Neural crest cell (in vitro differentiated cells): ENCODE data around the gene FRMD6. TPM values are rescaled to one million over a fixed set of nuclear protein-coding genes. Genes with fewer than 3 reads are reported as not detected.
A peak's percentile ranks its signal among the peaks of the same experiment; 100 is the strongest.

Experiments used
- DNase-seq: peaks from one replicate; pipeline ENCODE4 v3.0.0; 2021; ENCODE audit warnings: low read depth, mixed read lengths, low spot score
- H3K27ac Mint-ChIP-seq: one replicate; pipeline ENCODE4 v1.8.0; 2021; ENCODE audit warnings: mild to moderate bottlenecking, mixed read lengths; ENCODE audit not compliant: unreplicated experiment
- H3K27me3 Mint-ChIP-seq: 2 replicates; pipeline ENCODE4 v1.8.0; 2021; ENCODE audit warnings: low read depth, mild to moderate bottlenecking, mixed read lengths
- H3K36me3 Mint-ChIP-seq: 2 replicates; pipeline ENCODE4 v1.8.0; 2021; ENCODE audit warnings: low read depth, mild to moderate bottlenecking, mixed read lengths
- H3K4me1 Mint-ChIP-seq: 2 replicates; pipeline ENCODE4 v1.8.0; 2021; ENCODE audit warnings: mixed read lengths
- H3K4me3 Mint-ChIP-seq: one replicate; pipeline ENCODE4 v1.8.0; 2021; ENCODE audit warnings: mild to moderate bottlenecking, mixed read lengths
- H3K9me3 Mint-ChIP-seq: 2 replicates; pipeline ENCODE4 v1.8.0; 2021; ENCODE audit warnings: mixed read lengths
- CTCF ChIP-seq: fragments of 200-600 bp; sonication (generic); conservative IDR thresholded peaks from 2 replicates; pipeline ENCODE4 v1.5.0; 2021; ENCODE audit warnings: antibody characterized with exemption, mild to moderate bottlenecking
- total RNA-seq: library from RNA; stranded (reverse); gene quantifications from 2 replicates; pipeline ENCODE4 v1.2.1, GENCODE V29; 2021

The FRMD6 gene
- total RNA-seq, 1 donor from 2014 or later, result 38.0 TPM

DNA sequence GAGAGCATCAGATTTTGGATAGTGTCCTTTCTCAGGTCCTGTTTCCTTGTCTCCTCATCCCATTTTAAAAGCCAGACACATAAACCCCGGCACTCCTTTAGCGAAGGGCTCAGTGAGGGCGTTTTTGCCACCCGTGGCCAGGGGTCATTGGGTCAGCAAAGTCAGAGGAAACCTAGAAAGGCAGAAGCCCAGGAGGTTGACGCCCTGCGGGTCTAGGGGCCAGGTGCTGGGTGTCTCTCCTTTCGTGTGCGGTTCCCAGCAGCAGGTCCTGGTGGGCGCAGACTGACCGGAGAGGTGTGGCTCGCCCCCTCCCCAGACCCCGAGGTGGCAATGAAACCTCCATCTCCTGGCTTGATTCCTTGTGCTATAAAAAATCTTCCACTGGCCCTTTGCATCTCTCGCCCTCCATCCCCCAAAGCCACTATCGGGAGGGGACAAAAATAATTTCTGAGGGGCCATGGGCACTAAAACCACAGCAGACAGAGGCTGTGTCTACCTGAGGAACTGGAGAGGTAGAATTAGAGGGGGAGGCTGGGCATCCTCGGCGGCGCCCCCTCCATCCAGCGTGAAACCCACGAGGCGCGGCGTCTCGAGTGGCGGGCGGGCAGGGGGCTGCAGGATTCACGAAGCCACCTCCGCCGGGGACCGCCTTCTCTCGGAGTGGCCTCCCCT is 858 bp upstream of the FRMD6 start:
- Mint-ChIP-seq H3K27ac (peak overlapping the region; percentile 84), H3K4me3 (peak overlapping the region; percentile 94), H3K4me1 (peaks cover 34% of the 10 kb centered on the region), H3K36me3 (no peaks in the 10 kb centered on the region), H3K9me3 (no peaks in the 10 kb centered on the region), H3K27me3 (peaks cover 3% of the 10 kb centered on the region)
- no peak for TF ChIP-seq CTCF
- no peak for DNase-seq

- TF ChIP-seq CTCF, result peak; percentile 51
- H3K4me1 Mint-ChIP-seq, result peaks cover 42% of the 10 kb centered on the region
- H3K27me3 Mint-ChIP-seq, result peaks cover 3% of the 10 kb centered on the region
- no peak for DNase-seq
- H3K27ac Mint-ChIP-seq, result peak overlapping the region; percentile 87
- no peaks in the 10 kb centered on the region for H3K36me3 Mint-ChIP-seq
- no peaks in the 10 kb centered on the region for H3K9me3 Mint-ChIP-seq
- peak overlapping the region; percentile 95 for H3K4me3 Mint-ChIP-seq
These were observed 713 bp downstream of the FRMD6 start for GRCh38 chr14:51652168-51653078.

GRCh38 chr14:51653079-51653774 is 1.5 kb downstream of the FRMD6 start:
- Mint-ChIP-seq H3K9me3 (no peaks in the 10 kb centered on the region), H3K4me1 (peaks cover 44% of the 10 kb centered on the region), H3K27ac (peak overlapping the region; percentile 87), H3K4me3 (peak overlapping the region; percentile 95), H3K27me3 (peaks cover 3% of the 10 kb centered on the region), H3K36me3 (no peaks in the 10 kb centered on the region)
- peak; percentile 54 for TF ChIP-seq CTCF
- no peak for DNase-seq

GRCh38 chr14:51653775-51654532 is 2.2 kb downstream of the FRMD6 start:
- H3K4me3 Mint-ChIP-seq, result peak overlapping the region; percentile 95

More at GRCh38 chr14:51653775-51654532, 2.2 kb downstream of the FRMD6 start:
- no peaks in the 10 kb centered on the region for H3K9me3 Mint-ChIP-seq
- H3K27ac Mint-ChIP-seq, result no peak overlapping the region
- H3K27me3 Mint-ChIP-seq, result peaks cover 3% of the 10 kb centered on the region
- no peak for TF ChIP-seq CTCF
- DNase-seq, result no peak
- peaks cover 43% of the 10 kb centered on the region for H3K4me1 Mint-ChIP-seq
- H3K36me3 Mint-ChIP-seq, result no peaks in the 10 kb centered on the region
